ENCODE measurements around the gene STK11IP.

The STK11IP gene

GRCh38 chr2:219561179-219562048 lies 36.2 kb upstream of the STK11IP start:
- in situ Hi-C loops (cut with HindIII; ENCODE audit: low pct_ligation_motif_present, low pct_unique_long_range_greater_than_20kb, low sequenced_read_pairs): no loop called here
- DNase-seq: no peak

- in situ Hi-C loops (cut with HindIII; ENCODE audit: low pct_ligation_motif_present, low pct_unique_long_range_greater_than_20kb, low sequenced_read_pairs): no loop called here
- DNase-seq: no peak
Observed at GRCh38 chr2:219562049-219563020, 35.3 kb upstream of the STK11IP start.

GRCh38 chr2:219563271-219563928 lies 34.3 kb upstream of the STK11IP start:
- no peak for DNase-seq
- in situ Hi-C loops (cut with HindIII; ENCODE audit: low pct_ligation_motif_present, low pct_unique_long_range_greater_than_20kb, low sequenced_read_pairs): no loop called here

- no peak for DNase-seq
- in situ Hi-C loops (cut with HindIII; ENCODE audit: low pct_ligation_motif_present, low pct_unique_long_range_greater_than_20kb, low sequenced_read_pairs): no loop called here
Observed at GRCh38 chr2:219565130-219566080, 32.3 kb upstream of the STK11IP start.

- in situ Hi-C loops (cut with HindIII; ENCODE audit: low pct_ligation_motif_present, low pct_unique_long_range_greater_than_20kb, low sequenced_read_pairs): no loop called here
- DNase-seq: no peak
Observed at GRCh38 chr2:219566640-219567039, 31.0 kb upstream of the STK11IP start.

GRCh38 chr2:219567131-219567530 lies 30.5 kb upstream of the STK11IP start:
- in situ Hi-C loops (cut with HindIII; ENCODE audit: low pct_ligation_motif_present, low pct_unique_long_range_greater_than_20kb, low sequenced_read_pairs): no loop called here
- DNase-seq: no peak

- DNase-seq: no peak
- in situ Hi-C loops (cut with HindIII; ENCODE audit: low pct_ligation_motif_present, low pct_unique_long_range_greater_than_20kb, low sequenced_read_pairs): no loop called here
Observed at GRCh38 chr2:219567791-219568361, 29.8 kb upstream of the STK11IP start.

GRCh38 chr2:219569041-219569440 lies 28.6 kb upstream of the STK11IP start:
- DNase-seq: no peak
- in situ Hi-C loops (cut with HindIII; ENCODE audit: low pct_ligation_motif_present, low pct_unique_long_range_greater_than_20kb, low sequenced_read_pairs): no loop called here

GRCh38 chr2:219569635-219570034 lies 28.0 kb upstream of the STK11IP start:
- in situ Hi-C loops (cut with HindIII; ENCODE audit: low pct_ligation_motif_present, low pct_unique_long_range_greater_than_20kb, low sequenced_read_pairs): no loop called here
- no peak for DNase-seq

GRCh38 chr2:219570194-219570923 lies 27.3 kb upstream of the STK11IP start:
- in situ Hi-C loops (cut with HindIII; ENCODE audit: low pct_ligation_motif_present, low pct_unique_long_range_greater_than_20kb, low sequenced_read_pairs): no loop called here
- DNase-seq: peak; percentile 45

GRCh38 chr2:219570924-219571310 lies 26.7 kb upstream of the STK11IP start:
- in situ Hi-C loops (cut with HindIII; ENCODE audit: low pct_ligation_motif_present, low pct_unique_long_range_greater_than_20kb, low sequenced_read_pairs): no loop called here
- DNase-seq: peak; percentile 25

GRCh38 chr2:219571311-219572236 lies 26.1 kb upstream of the STK11IP start, which contains the start of gene OBSL1:
Gene OBSL1, minus strand, starts transcription at chr2:219571539. Its CDS starts 307 bp downstream, at chr2:219571232.
- DNase-seq: peak; percentile 69
- in situ Hi-C loops (cut with HindIII; ENCODE audit: low pct_ligation_motif_present, low pct_unique_long_range_greater_than_20kb, low sequenced_read_pairs): no loop called here

- in situ Hi-C loops (cut with HindIII; ENCODE audit: low pct_ligation_motif_present, low pct_unique_long_range_greater_than_20kb, low sequenced_read_pairs): no loop called here
- no peak for DNase-seq
Observed at GRCh38 chr2:219572237-219573001, 25.2 kb upstream of the STK11IP start, which contains the start of gene INHA. Gene INHA, plus strand, starts transcription at chr2:219572310. Its CDS starts 65 bp downstream, at chr2:219572375.

GRCh38 chr2:219573166-219573565 lies 24.5 kb upstream of the STK11IP start:
- in situ Hi-C loops (cut with HindIII; ENCODE audit: low pct_ligation_motif_present, low pct_unique_long_range_greater_than_20kb, low sequenced_read_pairs): no loop called here
- no peak for DNase-seq

All from ACHN (cell line).